GM12878 (cell line): ENCODE data around the gene UBC.

Experiments used
- CEBPB ChIP-seq, 2 experiments: fragments of 150-350 bp in 1 of 2; IDR thresholded peaks; 2 replicates each; pipeline ENCODE4 v1.6.1; 2012 to 2014; ENCODE audit warnings: low read depth in 2 of 2, low read length in 2 of 2, borderline replicate concordance in 1 of 2, inconsistent platforms in 1 of 2
- CTCF ChIP-seq, 3 experiments: IDR thresholded peaks in 2 of 3; conservative IDR thresholded peaks in 1 of 3; 2 replicates each; pipeline ENCODE4 v1.5.1; 2011; ENCODE audit warnings: low read depth in 3 of 3, low read length in 3 of 3, mild to moderate bottlenecking in 3 of 3, control low read depth in 2 of 3, moderate library complexity in 2 of 3, inconsistent platforms in 1 of 3, mixed read lengths in 1 of 3; ENCODE audit not compliant: control insufficient read depth in 2 of 3, insufficient read depth in 1 of 3; ENCODE audit errors: extremely low read depth in 1 of 3
- EZH2 ChIP-seq: IDR thresholded peaks from 2 replicates; pipeline ENCODE4 v1.6.1; 2012; ENCODE audit warnings: low read depth, mild to moderate bottlenecking, control low read depth, inconsistent platforms, low read length, borderline replicate concordance; ENCODE audit not compliant: control insufficient read depth
- PBX3 ChIP-seq: IDR thresholded peaks from 2 replicates; pipeline ENCODE4 v1.6.1; 2011; ENCODE audit warnings: mild to moderate bottlenecking, low read depth, low read length, moderate library complexity; ENCODE audit not compliant: insufficient replicate concordance
- POLR2A ChIP-seq: IDR thresholded peaks from 2 replicates; pipeline ENCODE4 v1.6.1; 2011; ENCODE audit warnings: low read depth, mild to moderate bottlenecking, low read length
- POLR2AphosphoS5 ChIP-seq: IDR thresholded peaks from 2 replicates; pipeline ENCODE4 v1.6.1; 2011; ENCODE audit warnings: mild to moderate bottlenecking, low read length, inconsistent platforms
- REST ChIP-seq: IDR thresholded peaks from 2 replicates; pipeline ENCODE4 v1.6.1; 2012; ENCODE audit warnings: mild to moderate bottlenecking, low read depth, low read length
- SMC3 ChIP-seq: IDR thresholded peaks from 2 replicates; pipeline ENCODE4 v1.6.1; 2011; ENCODE audit warnings: low read length, improper control_type of control experiment, borderline replicate concordance
- SUZ12 ChIP-seq: fragments of 200-600 bp; sonication (generic); IDR thresholded peaks from one replicate; pipeline ENCODE4 v1.6.1; 2018; ENCODE audit warnings: antibody characterized with exemption, mild to moderate bottlenecking; ENCODE audit not compliant: unreplicated experiment
- TBL1XR1 ChIP-seq: IDR thresholded peaks from 2 replicates; pipeline ENCODE4 v1.6.1; 2012; ENCODE audit warnings: low read depth, low read length, improper control_type of control experiment
- ZNF217 ChIP-seq: fragments of 450-650 bp; IDR thresholded peaks from 2 replicates; pipeline ENCODE4 v1.6.1; 2017; ENCODE audit warnings: antibody characterized with exemption, mild to moderate bottlenecking

GRCh38 chr12:124938587-124938986 is 24.1 kb upstream of the UBC start:
- TF ChIP-seq CEBPB (IDR thresholded peaks at IDR 0.05; ENCODE audit: borderline replicate concordance in 1 of 2, low read depth in 2 of 2, low read length in 2 of 2) (no peak), CTCF (IDR thresholded peaks at IDR 0.05 in 2 of 3, conservative IDR thresholded peaks at IDR 0.05 in 1 of 3; ENCODE audit: control insufficient read depth in 2 of 3, extremely low read depth in 1 of 3, insufficient read depth in 1 of 3, low read depth in 3 of 3, low read length in 3 of 3) (no peak), REST (no peak), EZH2 (no peak), SMC3 (no peak), ZNF217 (no peak), PBX3 (no peak), POLR2AphosphoS5 (no peak; the same call in 1 of the 2 replicates), SUZ12 (no peak), POLR2A (no peak), TBL1XR1 (peak; percentile 31; the same call in 1 of the 2 replicates)
